ENCODE measurements around the gene RPRML.
A peak's percentile ranks its signal among the peaks of the same experiment; 100 is the strongest.

The RPRML gene

GRCh38 chr17:46947216-46947615 lies 31.8 kb downstream of the RPRML start:
- H3K9me3 ChIP-seq (ENCODE audit: control insufficient read depth in 1 of 2, low read length in 2 of 2): no peaks in the 10 kb centered on the region
- H3K36me3 ChIP-seq (ENCODE audit: control insufficient read depth in 1 of 2, insufficient read depth in 2 of 2, low read length in 2 of 2): peaks cover 0 to under 1% of the 10 kb centered on the region in 2 donors
- no peak overlapping the region for H3K27ac ChIP-seq (ENCODE audit: low read depth, low read length)
- H3K4me3 ChIP-seq (ENCODE audit: low read depth in 1 of 2, low read length in 2 of 2): no peak overlapping the region
- H3K27me3 ChIP-seq (ENCODE audit: control insufficient read depth in 1 of 2, insufficient read depth in 2 of 2, low read length in 2 of 2): peaks cover 0 to 4% of the 10 kb centered on the region in 2 donors
- no peak overlapping the region for H3K9ac ChIP-seq (ENCODE audit: low read depth in 1 of 2, low read length in 2 of 2)
- peaks cover 11 to 16% of the 10 kb centered on the region in 2 donors for H3K4me1 ChIP-seq (ENCODE audit: control insufficient read depth in 1 of 2, insufficient read depth in 2 of 2, low read length in 2 of 2)

- H3K9me3 ChIP-seq (ENCODE audit: control insufficient read depth in 1 of 2, low read length in 2 of 2): no peaks in the 10 kb centered on the region
- no peak overlapping the region for H3K4me3 ChIP-seq (ENCODE audit: low read depth in 1 of 2, low read length in 2 of 2)
- peaks cover 11 to 16% of the 10 kb centered on the region in 2 donors for H3K4me1 ChIP-seq (ENCODE audit: control insufficient read depth in 1 of 2, insufficient read depth in 2 of 2, low read length in 2 of 2)
- peaks cover 4 to 17% of the 10 kb centered on the region in 2 donors for H3K36me3 ChIP-seq (ENCODE audit: control insufficient read depth in 1 of 2, insufficient read depth in 2 of 2, low read length in 2 of 2)
- no peak overlapping the region for H3K27ac ChIP-seq (ENCODE audit: low read depth, low read length)
- no peak overlapping the region for H3K9ac ChIP-seq (ENCODE audit: low read depth in 1 of 2, low read length in 2 of 2)
- peaks cover 0 to 4% of the 10 kb centered on the region in 2 donors for H3K27me3 ChIP-seq (ENCODE audit: control insufficient read depth in 1 of 2, insufficient read depth in 2 of 2, low read length in 2 of 2)
Measured at GRCh38 chr17:46944931-46945330, 34.1 kb downstream of the RPRML start.

GRCh38 chr17:46943501-46944393 lies 35.3 kb downstream of the RPRML start:
- H3K9ac ChIP-seq (ENCODE audit: low read depth in 1 of 2, low read length in 2 of 2): no peak overlapping the region
- peaks cover 16 to 29% of the 10 kb centered on the region in 2 donors for H3K36me3 ChIP-seq (ENCODE audit: control insufficient read depth in 1 of 2, insufficient read depth in 2 of 2, low read length in 2 of 2)
- peaks cover 11 to 16% of the 10 kb centered on the region in 2 donors for H3K4me1 ChIP-seq (ENCODE audit: control insufficient read depth in 1 of 2, insufficient read depth in 2 of 2, low read length in 2 of 2)
- no peak overlapping the region for H3K4me3 ChIP-seq (ENCODE audit: low read depth in 1 of 2, low read length in 2 of 2)
- no peaks in the 10 kb centered on the region for H3K9me3 ChIP-seq (ENCODE audit: control insufficient read depth in 1 of 2, low read length in 2 of 2)
- H3K27ac ChIP-seq (ENCODE audit: low read depth, low read length): no peak overlapping the region
- peaks cover 0 to 4% of the 10 kb centered on the region in 2 donors for H3K27me3 ChIP-seq (ENCODE audit: control insufficient read depth in 1 of 2, insufficient read depth in 2 of 2, low read length in 2 of 2)

DNA sequence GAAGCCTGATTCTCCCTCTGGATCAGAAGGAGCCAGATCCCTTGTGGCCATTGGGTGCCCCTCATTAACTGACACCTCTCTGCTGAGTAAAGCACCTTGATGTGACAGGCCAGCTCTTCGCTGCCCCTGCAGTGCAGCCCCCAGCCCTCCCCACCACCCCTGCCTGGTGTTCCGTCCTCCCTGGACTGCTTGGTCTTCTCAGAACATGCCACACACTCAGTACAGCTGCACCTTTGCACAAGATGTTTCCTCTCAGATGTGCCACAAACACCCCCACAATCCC lies 35.9 kb downstream of the RPRML start:
- H3K36me3 ChIP-seq (ENCODE audit: control insufficient read depth in 1 of 2, insufficient read depth in 2 of 2, low read length in 2 of 2): peaks cover 21 to 35% of the 10 kb centered on the region in 2 donors
- H3K4me3 ChIP-seq (ENCODE audit: low read depth in 1 of 2, low read length in 2 of 2): no peak overlapping the region
- peaks cover 11 to 16% of the 10 kb centered on the region in 2 donors for H3K4me1 ChIP-seq (ENCODE audit: control insufficient read depth in 1 of 2, insufficient read depth in 2 of 2, low read length in 2 of 2)
- H3K27me3 ChIP-seq (ENCODE audit: control insufficient read depth in 1 of 2, insufficient read depth in 2 of 2, low read length in 2 of 2): peaks cover 0 to 4% of the 10 kb centered on the region in 2 donors
- no peaks in the 10 kb centered on the region for H3K9me3 ChIP-seq (ENCODE audit: control insufficient read depth in 1 of 2, low read length in 2 of 2)
- no peak overlapping the region for H3K27ac ChIP-seq (ENCODE audit: low read depth, low read length)
- H3K9ac ChIP-seq (ENCODE audit: low read depth in 1 of 2, low read length in 2 of 2): no peak overlapping the region

DNA sequence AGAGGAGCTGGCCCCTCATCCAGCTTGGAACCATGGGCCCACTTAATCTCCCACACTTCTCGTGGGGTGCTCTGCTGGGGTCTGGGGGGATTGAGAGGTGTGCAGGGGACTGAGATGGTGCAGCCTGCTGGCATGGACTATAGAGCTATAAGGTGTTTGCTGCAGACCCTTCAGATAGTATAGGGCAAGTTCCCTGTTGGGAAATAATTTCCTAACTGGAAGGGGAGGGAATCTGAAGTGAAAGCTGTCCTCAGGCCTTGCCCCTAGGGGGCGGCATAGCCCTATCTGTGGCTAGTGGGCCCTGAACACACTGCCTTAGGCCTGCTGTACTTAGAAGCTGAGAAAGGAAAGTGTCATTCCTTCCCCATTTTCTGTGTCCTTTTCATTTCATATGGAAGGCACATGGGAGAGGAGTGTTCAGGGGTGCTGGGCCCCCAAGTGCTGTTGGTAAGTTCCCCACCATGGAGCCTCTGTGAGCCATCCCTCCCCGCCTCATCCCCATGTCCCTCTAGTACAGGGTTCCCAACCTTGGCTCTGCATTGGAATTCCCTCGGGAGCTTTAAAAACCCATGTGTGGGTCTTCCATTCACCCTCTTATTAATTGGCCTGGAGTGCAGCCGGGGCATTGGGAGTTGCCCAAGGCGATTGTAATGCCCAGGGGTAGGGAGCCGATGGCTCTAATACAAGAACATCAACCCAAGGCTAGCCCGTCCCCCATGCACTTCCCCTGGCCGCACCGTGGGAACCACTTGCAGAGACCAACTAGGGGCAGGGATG lies 36.4 kb downstream of the RPRML start:
- Histone ChIP-seq H3K27me3 (ENCODE audit: control insufficient read depth in 1 of 2, insufficient read depth in 2 of 2, low read length in 2 of 2) (peaks cover 0 to 4% of the 10 kb centered on the region in 2 donors), H3K9me3 (ENCODE audit: control insufficient read depth in 1 of 2, low read length in 2 of 2) (no peaks in the 10 kb centered on the region), H3K27ac (ENCODE audit: low read depth, low read length) (no peak overlapping the region), H3K4me3 (ENCODE audit: low read depth in 1 of 2, low read length in 2 of 2) (no peak overlapping the region), H3K36me3 (ENCODE audit: control insufficient read depth in 1 of 2, insufficient read depth in 2 of 2, low read length in 2 of 2) (peaks cover 21 to 40% of the 10 kb centered on the region in 2 donors), H3K9ac (ENCODE audit: low read depth in 1 of 2, low read length in 2 of 2) (no peak overlapping the region), H3K4me1 (ENCODE audit: control insufficient read depth in 1 of 2, insufficient read depth in 2 of 2, low read length in 2 of 2) (peaks cover 11 to 16% of the 10 kb centered on the region in 2 donors)

DNA sequence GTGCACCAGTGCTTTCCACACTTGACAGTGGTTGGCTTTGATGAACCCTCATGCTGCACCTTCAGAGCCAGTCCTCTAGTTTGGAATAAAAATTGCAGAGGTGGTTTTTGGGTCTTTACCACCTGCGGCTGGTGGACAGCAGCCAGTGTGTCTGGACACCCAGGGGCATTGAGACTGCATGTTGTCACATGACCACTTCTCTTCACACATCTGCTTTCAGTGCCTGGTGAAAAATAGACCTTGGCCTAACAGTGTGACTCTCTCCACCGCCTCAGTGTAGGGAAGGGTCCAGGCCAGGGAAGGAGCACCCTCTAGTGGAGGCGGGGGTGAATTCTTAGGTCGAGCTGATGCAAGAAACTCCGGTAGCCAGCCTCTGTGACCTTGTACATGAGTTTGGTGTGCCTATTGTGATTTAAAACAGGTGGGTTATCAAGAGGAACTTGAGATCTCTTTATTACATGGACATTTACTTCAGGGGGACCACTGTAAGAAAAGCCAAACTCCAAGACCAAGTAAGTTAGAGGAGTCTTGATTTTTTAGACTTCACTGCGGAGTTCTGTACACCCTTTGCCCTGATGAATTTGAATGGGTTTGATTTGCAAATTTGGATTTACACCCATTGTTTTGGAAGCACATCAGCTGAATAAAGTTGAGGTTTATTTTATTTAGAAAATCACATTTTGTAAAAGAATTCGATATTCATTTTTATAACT lies 38.2 kb downstream of the RPRML start:
- no peak overlapping the region for H3K9ac ChIP-seq (ENCODE audit: low read depth in 1 of 2, low read length in 2 of 2)
- no peak overlapping the region for H3K27ac ChIP-seq (ENCODE audit: low read depth, low read length)
- peaks cover 0 to 4% of the 10 kb centered on the region in 2 donors for H3K27me3 ChIP-seq (ENCODE audit: control insufficient read depth in 1 of 2, insufficient read depth in 2 of 2, low read length in 2 of 2)
- no peak overlapping the region for H3K4me3 ChIP-seq (ENCODE audit: low read depth in 1 of 2, low read length in 2 of 2)
- H3K4me1 ChIP-seq (ENCODE audit: control insufficient read depth in 1 of 2, insufficient read depth in 2 of 2, low read length in 2 of 2): peaks cover 16% of the 10 kb centered on the region in 2 donors
- peaks cover 30 to 58% of the 10 kb centered on the region in 2 donors for H3K36me3 ChIP-seq (ENCODE audit: control insufficient read depth in 1 of 2, insufficient read depth in 2 of 2, low read length in 2 of 2)
- H3K9me3 ChIP-seq (ENCODE audit: control insufficient read depth in 1 of 2, low read length in 2 of 2): no peaks in the 10 kb centered on the region

- Histone ChIP-seq H3K27ac (ENCODE audit: low read depth, low read length) (peak overlapping the region; percentile 53), H3K36me3 (ENCODE audit: control insufficient read depth in 1 of 2, insufficient read depth in 2 of 2, low read length in 2 of 2) (peaks cover 78 to 97% of the 10 kb centered on the region in 2 donors), H3K9ac (ENCODE audit: low read depth in 1 of 2, low read length in 2 of 2) (peak overlapping the region in 1 of 2 donors; percentile 31), H3K9me3 (ENCODE audit: control insufficient read depth in 1 of 2, low read length in 2 of 2) (no peaks in the 10 kb centered on the region), H3K4me3 (ENCODE audit: low read depth in 1 of 2, low read length in 2 of 2) (no peak overlapping the region), H3K27me3 (ENCODE audit: control insufficient read depth in 1 of 2, insufficient read depth in 2 of 2, low read length in 2 of 2) (no peaks in the 10 kb centered on the region), H3K4me1 (ENCODE audit: control insufficient read depth in 1 of 2, insufficient read depth in 2 of 2, low read length in 2 of 2) (peaks cover 6 to 14% of the 10 kb centered on the region in 2 donors)
Measured at GRCh38 chr17:46935658-46936266, 43.3 kb downstream of the RPRML start.

GRCh38 chr17:46931596-46931995 lies 47.5 kb downstream of the RPRML start:
- Histone ChIP-seq H3K36me3 (ENCODE audit: control insufficient read depth in 1 of 2, insufficient read depth in 2 of 2, low read length in 2 of 2) (peaks cover 57 to 61% of the 10 kb centered on the region in 2 donors), H3K9ac (ENCODE audit: low read depth in 1 of 2, low read length in 2 of 2) (no peak overlapping the region), H3K27me3 (ENCODE audit: control insufficient read depth in 1 of 2, insufficient read depth in 2 of 2, low read length in 2 of 2) (no peaks in the 10 kb centered on the region), H3K27ac (ENCODE audit: low read depth, low read length) (no peak overlapping the region), H3K4me3 (ENCODE audit: low read depth in 1 of 2, low read length in 2 of 2) (no peak overlapping the region), H3K9me3 (ENCODE audit: control insufficient read depth in 1 of 2, low read length in 2 of 2) (no peaks in the 10 kb centered on the region), H3K4me1 (ENCODE audit: control insufficient read depth in 1 of 2, insufficient read depth in 2 of 2, low read length in 2 of 2) (peaks cover 23 to 42% of the 10 kb centered on the region in 2 donors)

GRCh38 chr17:46930051-46930450 lies 49.0 kb downstream of the RPRML start:
- peaks cover 34 to 45% of the 10 kb centered on the region in 2 donors for H3K4me1 ChIP-seq (ENCODE audit: control insufficient read depth in 1 of 2, insufficient read depth in 2 of 2, low read length in 2 of 2)
- H3K9me3 ChIP-seq (ENCODE audit: control insufficient read depth in 1 of 2, low read length in 2 of 2): no peaks in the 10 kb centered on the region
- peak overlapping the region; percentile 39 for H3K27ac ChIP-seq (ENCODE audit: low read depth, low read length)
- H3K36me3 ChIP-seq (ENCODE audit: control insufficient read depth in 1 of 2, insufficient read depth in 2 of 2, low read length in 2 of 2): peaks cover 44 to 46% of the 10 kb centered on the region in 2 donors
- no peak overlapping the region for H3K4me3 ChIP-seq (ENCODE audit: low read depth in 1 of 2, low read length in 2 of 2)
- H3K27me3 ChIP-seq (ENCODE audit: control insufficient read depth in 1 of 2, insufficient read depth in 2 of 2, low read length in 2 of 2): no peaks in the 10 kb centered on the region
- H3K9ac ChIP-seq (ENCODE audit: low read depth in 1 of 2, low read length in 2 of 2): no peak overlapping the region

Data from duodenal mucosa (tissue), 2 donors.